ENCODE data around the gene THRB.
"Not testable (repeated sequence)": the region's sequence is repeated elsewhere in the genome, so short reads cannot be mapped to it uniquely, and the experiment has no call there.

Gene THRB

GRCh38 chr3:24401811-24402185, 92.9 kb downstream of the THRB start:
- no peak for DNase-seq (ENCODE audit: low read depth)

- no peak for DNase-seq (ENCODE audit: low read depth)
Measured at GRCh38 chr3:24401090-24401810, 93.4 kb downstream of the THRB start.

GRCh38 chr3:24400450-24400849, 94.2 kb downstream of the THRB start:
- no peak for DNase-seq (ENCODE audit: low read depth)

- no peak for DNase-seq (ENCODE audit: low read depth)
Measured at GRCh38 chr3:24400015-24400414, 94.6 kb downstream of the THRB start.

GRCh38 chr3:24399614-24400013, 95.0 kb downstream of the THRB start:
- DNase-seq (ENCODE audit: low read depth), result no peak

- DNase-seq (ENCODE audit: low read depth), result not testable (repeated sequence)
Measured at GRCh38 chr3:24398712-24399111, 95.9 kb downstream of the THRB start.

- DNase-seq (ENCODE audit: low read depth), result no peak
Measured at GRCh38 chr3:24396338-24396737, 98.3 kb downstream of the THRB start.

- DNase-seq (ENCODE audit: low read depth), result no peak
Measured at GRCh38 chr3:24394754-24395153, 99.9 kb downstream of the THRB start.

GRCh38 chr3:24393316-24393715, 101.3 kb downstream of the THRB start:
- DNase-seq (ENCODE audit: low read depth), result no peak

- no peak for DNase-seq (ENCODE audit: low read depth)
Measured at GRCh38 chr3:24390169-24391130, 104.2 kb downstream of the THRB start.

- no peak for DNase-seq (ENCODE audit: low read depth)
Measured at GRCh38 chr3:24389108-24390090, 105.3 kb downstream of the THRB start.

DNA sequence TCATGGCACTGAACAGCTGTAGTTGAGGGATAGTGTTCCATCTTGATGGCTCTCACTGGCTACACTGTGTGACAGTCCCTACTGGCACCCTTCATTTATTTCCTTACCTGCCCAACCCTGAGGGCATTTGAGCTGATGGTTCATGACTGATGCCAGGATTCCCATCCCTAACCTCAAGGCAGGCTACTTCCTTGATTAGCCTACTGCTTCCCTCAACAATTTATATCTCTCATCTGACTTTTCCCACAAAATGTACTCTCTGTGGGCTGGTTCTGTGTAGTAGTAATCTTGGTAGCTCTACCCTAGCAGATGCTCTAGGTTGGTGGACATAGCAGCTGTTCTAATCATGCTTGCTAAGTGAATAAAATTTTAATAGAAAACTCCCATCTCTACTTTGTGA, 106.0 kb downstream of the THRB start:
- no peak for DNase-seq (ENCODE audit: low read depth)

DNA sequence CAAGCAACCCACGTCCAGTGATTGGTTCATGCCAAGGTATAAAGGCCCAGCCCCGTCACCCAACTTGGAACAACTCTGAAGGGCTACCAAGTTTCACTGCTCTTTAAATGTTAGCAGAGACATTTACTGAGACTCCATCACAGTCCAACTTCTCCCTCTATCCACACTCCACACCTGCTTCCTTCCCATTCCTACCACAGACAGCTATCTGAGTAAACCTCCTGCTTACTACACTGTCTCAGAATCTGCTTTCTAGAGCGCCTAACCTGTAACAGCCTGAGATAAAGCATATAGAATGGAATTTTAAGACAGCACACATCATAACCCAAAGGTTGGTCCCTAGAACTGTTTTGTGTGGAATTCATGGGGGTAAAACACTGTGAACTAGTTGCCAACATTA, 106.5 kb downstream of the THRB start:
- DNase-seq (ENCODE audit: low read depth), result no peak

GRCh38 chr3:24387493-24387892, 107.2 kb downstream of the THRB start:
- no peak for DNase-seq (ENCODE audit: low read depth)

DNA sequence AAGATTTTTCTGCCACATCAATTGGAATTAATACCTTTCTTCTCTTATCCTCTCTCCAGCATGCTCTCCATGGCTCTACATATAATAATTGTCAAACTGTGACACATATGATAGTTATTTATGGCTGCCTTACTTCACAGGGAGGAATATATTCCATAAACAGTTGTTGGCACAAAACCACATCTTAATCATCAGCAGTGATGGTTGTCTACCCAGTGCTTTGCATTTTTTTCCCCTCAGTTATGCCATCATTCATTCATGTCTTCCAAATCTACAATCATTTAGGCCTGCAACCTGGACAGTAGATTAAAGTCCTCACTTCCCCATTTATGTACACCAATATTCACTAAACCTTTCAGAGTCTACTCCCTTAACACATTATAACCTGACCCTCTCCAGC, 107.7 kb downstream of the THRB start:
- DNase-seq (ENCODE audit: low read depth), result no peak

- no peak for DNase-seq (ENCODE audit: low read depth)
Measured at GRCh38 chr3:24386458-24386857, 108.2 kb downstream of the THRB start.

GRCh38 chr3:24385012-24385615, 109.5 kb downstream of the THRB start:
- DNase-seq (ENCODE audit: low read depth), result no peak

DNA sequence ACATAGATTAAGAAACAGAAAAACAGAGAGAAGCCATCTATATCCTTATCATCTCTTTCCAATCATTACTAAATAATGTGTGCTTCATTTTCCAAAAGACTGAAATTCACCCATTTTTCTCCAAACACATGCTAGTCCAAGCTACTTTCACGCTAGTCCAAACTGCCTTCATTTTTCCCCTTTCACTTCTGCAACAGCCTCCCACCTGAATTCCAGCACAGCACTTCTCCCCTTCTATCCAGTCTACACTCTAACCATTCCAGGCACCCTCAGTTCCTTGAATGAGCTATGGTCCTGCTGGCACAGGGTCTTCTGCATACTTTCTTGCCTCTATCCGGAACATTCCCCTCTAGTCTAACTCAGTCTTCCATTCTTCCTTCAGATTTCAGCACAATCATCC, 112.0 kb downstream of the THRB start:
- no peak for DNase-seq (ENCODE audit: low read depth)

DNA sequence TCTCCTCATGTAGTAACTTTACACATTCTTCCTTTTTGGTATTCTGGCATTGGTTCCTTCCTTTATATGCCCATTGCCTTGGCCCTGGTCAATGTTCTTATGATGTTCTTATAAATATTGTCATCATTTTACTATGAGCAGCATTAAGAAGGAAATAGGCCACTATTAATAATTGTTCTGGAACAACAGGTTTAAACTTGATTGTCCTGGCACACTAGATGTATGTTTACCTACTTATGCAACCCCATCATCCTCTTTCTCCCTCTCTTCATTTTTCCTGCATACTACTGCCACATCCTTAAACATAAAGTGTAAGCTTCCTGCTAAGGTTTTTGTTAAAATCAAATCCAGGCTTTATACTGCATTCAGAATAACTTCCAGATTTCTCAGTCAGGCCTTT, 114.7 kb downstream of the THRB start:
- DNase-seq (ENCODE audit: low read depth), result no peak

DNA sequence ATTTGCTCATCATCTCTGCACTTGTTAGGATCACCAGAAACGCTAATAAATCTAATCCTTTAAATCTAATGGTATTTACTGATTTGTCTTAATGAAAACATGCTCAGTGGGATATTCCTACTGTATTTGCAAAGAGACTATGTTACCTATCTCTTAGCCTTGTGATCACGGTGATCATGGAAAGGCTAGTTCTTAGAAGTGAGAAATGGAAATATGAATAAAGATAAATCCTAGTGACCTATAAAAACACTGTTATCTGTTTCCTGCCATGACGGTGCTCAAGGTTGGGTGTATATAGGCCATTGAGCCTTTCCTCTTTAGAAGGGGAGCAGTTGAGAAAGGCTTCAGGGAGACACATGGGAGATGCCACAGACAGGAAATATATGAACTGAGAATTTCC, 116.3 kb downstream of the THRB start:
- DNase-seq (ENCODE audit: low read depth), result no peak

- DNase-seq (ENCODE audit: low read depth), result no peak
Measured at GRCh38 chr3:24377218-24377993, 117.2 kb downstream of the THRB start.

All from activated T-cell treated with anti-CD3 and anti-CD28 coated beads for 1 hour (primary cell).